ENCODE measurements around the gene LMOD2. TPM values are rescaled to one million over a fixed set of nuclear protein-coding genes. Genes with fewer than 3 reads are reported as not detected.

Gene LMOD2
- total and polyA plus RNA-seq, 10 of the 15 experiments (the other 5 are each of a cell fraction or from before 2014, with no cell fraction given): not detected

DNA sequence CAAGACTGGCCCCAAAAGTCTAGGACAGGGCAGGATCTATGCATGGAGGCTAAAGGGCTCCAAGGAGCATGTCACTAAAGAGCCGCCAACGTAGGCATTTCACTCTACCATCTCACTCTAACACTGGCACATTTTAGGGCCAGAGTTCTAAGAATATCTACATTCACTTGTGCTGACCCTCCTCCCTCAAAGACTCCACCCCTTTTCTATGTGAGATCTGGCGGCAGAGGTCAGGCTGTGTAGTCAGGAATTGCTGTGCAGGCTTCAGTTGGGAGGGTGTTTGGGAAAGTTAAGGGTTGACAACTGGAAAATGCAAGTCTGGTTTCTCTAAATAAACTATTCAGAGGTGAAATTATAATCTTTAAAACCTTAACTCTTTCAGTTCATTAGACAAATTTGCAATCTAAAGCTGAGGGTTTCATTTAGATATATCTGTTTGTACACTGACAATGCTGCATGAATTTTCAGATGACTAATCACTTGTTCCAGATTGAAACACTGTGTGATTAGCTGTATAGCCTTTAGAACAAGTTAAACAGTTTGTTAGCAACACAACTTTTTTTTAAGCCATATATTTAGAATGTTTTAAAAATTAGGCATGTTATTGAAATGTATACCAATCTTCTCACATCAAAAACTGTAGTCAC lies 18.2 kb downstream of the LMOD2 start:
- H3K9me3 ChIP-seq (replicated peaks; ENCODE audit: control insufficient read depth, insufficient read depth, low read length): no peaks in the 10 kb centered on the region
- ChIA-PET RAD21 (ENCODE audit: unreplicated experiment) (no interaction called here), POLR2A (no interaction called here), SMC1A (ENCODE audit: uncharacterized antibody, unreplicated experiment) (interaction anchor here (1.0 kb wide), 1 partner anchor 9 kb away, joined by 3 read pairs; no protein-coding TSS in a partner anchor), CTCF (interaction anchor here (0.6 to 1.3 kb wide), 3 partner anchors 49 to 304 kb away, joined by 3 read pairs; no protein-coding TSS in a partner anchor)
- intact Hi-C loops (cut with micrococcal nuclease; ENCODE audit: unreplicated experiment): no loop called here
- H3K27ac ChIP-seq (ENCODE audit: control insufficient read depth, insufficient read depth): no peak overlapping the region
- H2AFZ ChIP-seq (ENCODE audit: control insufficient read depth, low read depth, low read length): no peak overlapping the region
- FAIRE-seq: no peak
- in situ Hi-C loops (cut with MboI): no loop called here
- WGBS (ENCODE audit: insufficient coverage, insufficient replicate concordance, low lambda C conversion rate, missing lambda C conversion rate): 58% methylated on average over 3 of the region's 3 CpGs
- no peak for ATAC-seq
- H3K4me1 ChIP-seq (ENCODE audit: control insufficient read depth, insufficient read depth, low read length): no peaks in the 10 kb centered on the region
- H3K79me2 ChIP-seq (ENCODE audit: control insufficient read depth, insufficient read depth, low read length): no peaks in the 10 kb centered on the region
- no TSS peak for BruUV-seq (replicated peaks)
- H3K36me3 ChIP-seq (ENCODE audit: control insufficient read depth in 2 of 2, insufficient read depth in 2 of 2, low read length in 1 of 2): no peaks in the 10 kb centered on the region
- H4K20me1 ChIP-seq (ENCODE audit: control insufficient read depth, insufficient read depth): no peaks in the 10 kb centered on the region
- no peak overlapping the region for H3K4me3 ChIP-seq
- H3K9ac ChIP-seq (ENCODE audit: control insufficient read depth, insufficient read depth, low read length): no peak overlapping the region
- TF ChIP-seq BACH1 (IDR thresholded peaks at IDR 0.05; ENCODE audit: borderline replicate concordance): no peak
- TF ChIP-seq MYC (IDR thresholded peaks at IDR 0.05; ENCODE audit: insufficient read depth, insufficient read length, insufficient replicate concordance, low read length, severe bottlenecking): no peak
- no peak for TF ChIP-seq FOS (IDR thresholded peaks at IDR 0.05; ENCODE audit: borderline replicate concordance, extremely low read depth, insufficient read length)
- no peak for TF ChIP-seq RAD21 (IDR thresholded peaks at IDR 0.05; ENCODE audit: insufficient read depth, low read depth, low read length)
- TF ChIP-seq RFX5 (IDR thresholded peaks at IDR 0.05; ENCODE audit: low read depth, low read length): no peak
- no peak for TF ChIP-seq NFXL1 (IDR thresholded peaks at IDR 0.05; ENCODE audit: borderline replicate concordance)
- TF ChIP-seq WRNIP1 (IDR thresholded peaks at IDR 0.05; ENCODE audit: borderline replicate concordance, low read depth, low read length): no peak
- TF ChIP-seq CEBPB (IDR thresholded peaks at IDR 0.05; ENCODE audit: borderline replicate concordance in 1 of 2, low read depth in 2 of 2, low read length in 2 of 2): no peak
- no peak overlapping the region for H3K4me2 ChIP-seq (ENCODE audit: control insufficient read depth, insufficient read depth)
- DNase-seq (ENCODE audit: low read depth, low spot score): no peak
- H3K27me3 ChIP-seq (replicated peaks in 1 of 2; ENCODE audit: control insufficient read depth in 2 of 2, insufficient read depth in 2 of 2, low read length in 1 of 2): no peaks in the 10 kb centered on the region

Measured in GM12878 (cell line).